Adrenal gland (tissue), 5 donors: ENCODE measurements around the gene TRAPPC10.

Experiments used
- POLR2A ChIP-seq, 2 donors: fragments of 450-650 bp; IDR thresholded peaks; one replicate each; pipeline ENCODE4 v1.6.1; 2017; ENCODE audit warnings: antibody characterized with exemption in 2 of 2, mild to moderate bottlenecking in 2 of 2, moderate library complexity in 1 of 2
- TF ChIP-seq, protein P1 (sequence below), 6 experiments: fragments of 450-650 bp in 4 of 6; fragments of 200-600 bp in 2 of 6; sonication (generic) in 1 of 6; IDR thresholded peaks; 1 replicate in 5 of 6; 2 replicates in 1 of 6; pipeline versions ENCODE4 v1.5.1 to v1.8.0; 2016 to 2021; ENCODE audit warnings: antibody characterized with exemption in 6 of 6, mild to moderate bottlenecking in 2 of 6, moderate library complexity in 1 of 6
- donor health status: DM: no; HTN: no; CAD: no.

GRCh38 chr21:43971992-43972255 is 40.2 kb upstream of the TRAPPC10 start:
- TF ChIP-seq, protein P1, sequence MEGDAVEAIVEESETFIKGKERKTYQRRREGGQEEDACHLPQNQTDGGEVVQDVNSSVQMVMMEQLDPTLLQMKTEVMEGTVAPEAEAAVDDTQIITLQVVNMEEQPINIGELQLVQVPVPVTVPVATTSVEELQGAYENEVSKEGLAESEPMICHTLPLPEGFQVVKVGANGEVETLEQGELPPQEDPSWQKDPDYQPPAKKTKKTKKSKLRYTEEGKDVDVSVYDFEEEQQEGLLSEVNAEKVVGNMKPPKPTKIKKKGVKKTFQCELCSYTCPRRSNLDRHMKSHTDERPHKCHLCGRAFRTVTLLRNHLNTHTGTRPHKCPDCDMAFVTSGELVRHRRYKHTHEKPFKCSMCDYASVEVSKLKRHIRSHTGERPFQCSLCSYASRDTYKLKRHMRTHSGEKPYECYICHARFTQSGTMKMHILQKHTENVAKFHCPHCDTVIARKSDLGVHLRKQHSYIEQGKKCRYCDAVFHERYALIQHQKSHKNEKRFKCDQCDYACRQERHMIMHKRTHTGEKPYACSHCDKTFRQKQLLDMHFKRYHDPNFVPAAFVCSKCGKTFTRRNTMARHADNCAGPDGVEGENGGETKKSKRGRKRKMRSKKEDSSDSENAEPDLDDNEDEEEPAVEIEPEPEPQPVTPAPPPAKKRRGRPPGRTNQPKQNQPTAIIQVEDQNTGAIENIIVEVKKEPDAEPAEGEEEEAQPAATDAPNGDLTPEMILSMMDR (IDR thresholded peaks at IDR 0.05): no peak
- no peak for TF ChIP-seq POLR2A (IDR thresholded peaks at IDR 0.05)
